HL-60 (cell line): ENCODE results near the gene ATPAF1.

Experiments
- DNase-seq, 2 experiments: peaks; one replicate each; pipeline ENCODE4 v3.0.0-alpha.2; 2010 to 2020; ENCODE audit warnings: low read depth in 1 of 2, low spot score in 1 of 2
- H3K27ac ChIP-seq: fragments of 250-450 bp; sonication (Bioruptor Pico); replicated peaks from 2 replicates; pipeline ENCODE4 v1.5.1; 2020; ENCODE audit warnings: mild to moderate bottlenecking, moderate library complexity
- H3K27me3 ChIP-seq: fragments of 250-450 bp; sonication (Bioruptor Pico); 2 replicates; pipeline ENCODE4 v1.5.1; 2021; ENCODE audit warnings: mild to moderate bottlenecking, moderate library complexity; ENCODE audit not compliant: insufficient read depth, poor library complexity, severe bottlenecking
- H3K4me3 ChIP-seq: replicated peaks from 2 replicates; pipeline ENCODE4 v1.5.1; 2011; ENCODE audit warnings: mild to moderate bottlenecking, control low read depth, low read length; ENCODE audit not compliant: insufficient read depth
- GABPA ChIP-seq: IDR thresholded peaks from 2 replicates; pipeline ENCODE4 v1.6.1; 2012; ENCODE audit warnings: low read depth
- POLR2AphosphoS5 ChIP-seq: IDR thresholded peaks from 2 replicates; pipeline ENCODE4 v1.6.1; 2012; ENCODE audit warnings: low read depth
- SPI1 ChIP-seq: IDR thresholded peaks from 2 replicates; pipeline ENCODE4 v1.6.1; 2012; ENCODE audit warnings: low read depth, mild to moderate bottlenecking, borderline replicate concordance
- TF ChIP-seq, protein P1 (sequence below): IDR thresholded peaks from one replicate; pipeline ENCODE4 v1.5.1; 2011; ENCODE audit warnings: low read length, control low read depth, inconsistent platforms; ENCODE audit not compliant: insufficient read depth
- TF ChIP-seq, protein P2 (sequence below): IDR thresholded peaks from 2 replicates; pipeline ENCODE4 v1.6.1; 2012; ENCODE audit warnings: low read depth; ENCODE audit not compliant: insufficient replicate concordance

Gene ATPAF1

DNA sequence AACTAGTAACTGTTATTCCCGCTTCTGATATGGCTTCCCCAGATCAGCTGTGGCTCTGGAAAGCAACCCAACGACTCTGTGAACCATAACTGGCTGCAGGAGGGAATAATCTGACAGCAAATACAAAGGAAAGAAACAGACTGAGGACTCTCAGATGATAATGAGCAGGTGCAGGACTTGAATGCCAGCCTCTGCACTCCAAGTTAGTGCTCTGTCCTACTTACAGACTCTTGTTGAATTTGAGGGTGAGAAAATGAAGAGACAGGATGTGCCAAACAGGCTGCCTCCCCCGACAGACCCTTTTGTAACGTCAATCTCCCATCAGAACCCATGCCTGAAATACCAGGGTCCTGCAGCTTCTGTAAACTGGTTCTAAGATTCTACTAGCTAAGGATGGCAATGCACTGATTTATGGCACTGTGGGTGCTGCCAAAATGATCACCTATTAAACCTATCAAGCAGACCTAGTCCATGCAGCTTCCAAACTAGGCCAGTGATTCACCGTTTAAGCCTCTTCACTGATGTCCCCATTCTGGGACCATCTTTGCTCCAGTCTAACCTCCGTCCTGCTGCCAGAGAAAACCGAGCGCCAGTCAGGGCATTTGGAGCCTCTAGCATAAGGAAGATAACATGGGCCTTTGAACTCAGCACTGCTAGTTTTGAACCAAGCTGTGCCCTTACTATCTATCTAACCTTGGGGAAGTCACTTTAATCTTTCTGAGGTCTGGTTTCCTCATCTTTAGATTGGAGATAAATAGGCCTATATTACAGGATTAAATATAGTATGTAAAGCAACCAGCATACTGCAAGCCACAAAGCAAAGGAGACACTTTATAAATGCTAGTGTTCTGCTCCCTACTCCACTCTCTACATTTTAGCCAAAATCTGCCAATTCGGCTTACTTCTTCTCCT is 68.8 kb downstream of the ATPAF1 start:
- no peaks in the 10 kb centered on the region for H3K27me3 ChIP-seq
- no peak for TF ChIP-seq SPI1
- no peak for TF ChIP-seq GABPA
- TF ChIP-seq, protein P1, sequence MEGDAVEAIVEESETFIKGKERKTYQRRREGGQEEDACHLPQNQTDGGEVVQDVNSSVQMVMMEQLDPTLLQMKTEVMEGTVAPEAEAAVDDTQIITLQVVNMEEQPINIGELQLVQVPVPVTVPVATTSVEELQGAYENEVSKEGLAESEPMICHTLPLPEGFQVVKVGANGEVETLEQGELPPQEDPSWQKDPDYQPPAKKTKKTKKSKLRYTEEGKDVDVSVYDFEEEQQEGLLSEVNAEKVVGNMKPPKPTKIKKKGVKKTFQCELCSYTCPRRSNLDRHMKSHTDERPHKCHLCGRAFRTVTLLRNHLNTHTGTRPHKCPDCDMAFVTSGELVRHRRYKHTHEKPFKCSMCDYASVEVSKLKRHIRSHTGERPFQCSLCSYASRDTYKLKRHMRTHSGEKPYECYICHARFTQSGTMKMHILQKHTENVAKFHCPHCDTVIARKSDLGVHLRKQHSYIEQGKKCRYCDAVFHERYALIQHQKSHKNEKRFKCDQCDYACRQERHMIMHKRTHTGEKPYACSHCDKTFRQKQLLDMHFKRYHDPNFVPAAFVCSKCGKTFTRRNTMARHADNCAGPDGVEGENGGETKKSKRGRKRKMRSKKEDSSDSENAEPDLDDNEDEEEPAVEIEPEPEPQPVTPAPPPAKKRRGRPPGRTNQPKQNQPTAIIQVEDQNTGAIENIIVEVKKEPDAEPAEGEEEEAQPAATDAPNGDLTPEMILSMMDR: no peak
- TF ChIP-seq POLR2AphosphoS5: no peak
- TF ChIP-seq, protein P2, sequence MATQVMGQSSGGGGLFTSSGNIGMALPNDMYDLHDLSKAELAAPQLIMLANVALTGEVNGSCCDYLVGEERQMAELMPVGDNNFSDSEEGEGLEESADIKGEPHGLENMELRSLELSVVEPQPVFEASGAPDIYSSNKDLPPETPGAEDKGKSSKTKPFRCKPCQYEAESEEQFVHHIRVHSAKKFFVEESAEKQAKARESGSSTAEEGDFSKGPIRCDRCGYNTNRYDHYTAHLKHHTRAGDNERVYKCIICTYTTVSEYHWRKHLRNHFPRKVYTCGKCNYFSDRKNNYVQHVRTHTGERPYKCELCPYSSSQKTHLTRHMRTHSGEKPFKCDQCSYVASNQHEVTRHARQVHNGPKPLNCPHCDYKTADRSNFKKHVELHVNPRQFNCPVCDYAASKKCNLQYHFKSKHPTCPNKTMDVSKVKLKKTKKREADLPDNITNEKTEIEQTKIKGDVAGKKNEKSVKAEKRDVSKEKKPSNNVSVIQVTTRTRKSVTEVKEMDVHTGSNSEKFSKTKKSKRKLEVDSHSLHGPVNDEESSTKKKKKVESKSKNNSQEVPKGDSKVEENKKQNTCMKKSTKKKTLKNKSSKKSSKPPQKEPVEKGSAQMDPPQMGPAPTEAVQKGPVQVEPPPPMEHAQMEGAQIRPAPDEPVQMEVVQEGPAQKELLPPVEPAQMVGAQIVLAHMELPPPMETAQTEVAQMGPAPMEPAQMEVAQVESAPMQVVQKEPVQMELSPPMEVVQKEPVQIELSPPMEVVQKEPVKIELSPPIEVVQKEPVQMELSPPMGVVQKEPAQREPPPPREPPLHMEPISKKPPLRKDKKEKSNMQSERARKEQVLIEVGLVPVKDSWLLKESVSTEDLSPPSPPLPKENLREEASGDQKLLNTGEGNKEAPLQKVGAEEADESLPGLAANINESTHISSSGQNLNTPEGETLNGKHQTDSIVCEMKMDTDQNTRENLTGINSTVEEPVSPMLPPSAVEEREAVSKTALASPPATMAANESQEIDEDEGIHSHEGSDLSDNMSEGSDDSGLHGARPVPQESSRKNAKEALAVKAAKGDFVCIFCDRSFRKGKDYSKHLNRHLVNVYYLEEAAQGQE: no peak
- H3K4me3 ChIP-seq: no peak overlapping the region
- no peak for DNase-seq
- no peak overlapping the region for H3K27ac ChIP-seq

DNA sequence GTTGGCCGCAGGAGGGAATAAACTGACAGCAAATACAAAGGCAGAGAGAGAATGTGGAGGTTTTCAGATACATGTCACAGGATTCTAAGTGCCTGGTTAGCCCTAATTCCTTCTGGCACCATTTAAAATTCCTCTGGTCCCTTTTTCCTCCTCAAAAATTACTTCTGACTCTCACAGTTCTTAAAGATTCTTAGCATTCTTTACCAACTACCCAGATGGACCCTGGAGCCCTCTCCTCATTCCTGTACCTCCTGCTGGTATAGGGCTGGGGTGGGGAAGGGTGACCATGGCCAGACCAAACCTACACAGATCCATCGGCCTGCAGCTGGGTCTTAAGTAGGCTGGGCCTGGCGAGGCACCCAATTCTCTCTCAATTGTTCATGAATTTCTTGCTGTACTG is 71.3 kb downstream of the ATPAF1 start:
- TF ChIP-seq GABPA (no peak), SPI1 (no peak), POLR2AphosphoS5 (no peak)
- TF ChIP-seq, protein P1: no peak
- TF ChIP-seq, protein P2: no peak
- no peak for DNase-seq
- Histone ChIP-seq H3K27me3 (no peaks in the 10 kb centered on the region), H3K27ac (no peak overlapping the region), H3K4me3 (no peak overlapping the region)

DNA sequence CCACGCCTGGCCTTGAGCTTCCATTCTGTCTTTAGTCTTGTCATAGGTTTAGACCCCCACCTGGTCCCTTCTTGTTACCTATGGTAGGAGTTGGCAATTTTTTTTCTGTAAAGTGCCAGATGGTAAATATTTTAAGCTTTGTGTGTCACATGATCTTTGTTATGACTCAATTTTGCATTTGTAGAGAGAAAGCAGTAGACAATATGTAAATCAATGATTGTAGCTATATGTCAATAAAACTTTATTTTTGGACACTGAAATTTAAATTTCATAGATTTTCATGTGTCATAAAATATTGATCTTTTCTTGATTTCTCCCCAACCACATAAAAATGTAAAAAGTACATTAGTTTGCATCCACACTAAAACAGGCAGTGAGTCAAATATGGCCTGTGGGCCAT is 72.1 kb downstream of the ATPAF1 start:
- H3K4me3 ChIP-seq: no peak overlapping the region
- no peaks in the 10 kb centered on the region for H3K27me3 ChIP-seq
- H3K27ac ChIP-seq: peak overlapping the region; percentile 74
- TF ChIP-seq GABPA (no peak), POLR2AphosphoS5 (no peak), SPI1 (no peak)
- TF ChIP-seq, protein P2: no peak
- TF ChIP-seq, protein P1: no peak
- DNase-seq: no peak
